Measurements from ENCODE around the gene MAP3K9.

- no peak for TF ChIP-seq POLR2A (IDR thresholded peaks at IDR 0.05)
- TF ChIP-seq, protein P1, sequence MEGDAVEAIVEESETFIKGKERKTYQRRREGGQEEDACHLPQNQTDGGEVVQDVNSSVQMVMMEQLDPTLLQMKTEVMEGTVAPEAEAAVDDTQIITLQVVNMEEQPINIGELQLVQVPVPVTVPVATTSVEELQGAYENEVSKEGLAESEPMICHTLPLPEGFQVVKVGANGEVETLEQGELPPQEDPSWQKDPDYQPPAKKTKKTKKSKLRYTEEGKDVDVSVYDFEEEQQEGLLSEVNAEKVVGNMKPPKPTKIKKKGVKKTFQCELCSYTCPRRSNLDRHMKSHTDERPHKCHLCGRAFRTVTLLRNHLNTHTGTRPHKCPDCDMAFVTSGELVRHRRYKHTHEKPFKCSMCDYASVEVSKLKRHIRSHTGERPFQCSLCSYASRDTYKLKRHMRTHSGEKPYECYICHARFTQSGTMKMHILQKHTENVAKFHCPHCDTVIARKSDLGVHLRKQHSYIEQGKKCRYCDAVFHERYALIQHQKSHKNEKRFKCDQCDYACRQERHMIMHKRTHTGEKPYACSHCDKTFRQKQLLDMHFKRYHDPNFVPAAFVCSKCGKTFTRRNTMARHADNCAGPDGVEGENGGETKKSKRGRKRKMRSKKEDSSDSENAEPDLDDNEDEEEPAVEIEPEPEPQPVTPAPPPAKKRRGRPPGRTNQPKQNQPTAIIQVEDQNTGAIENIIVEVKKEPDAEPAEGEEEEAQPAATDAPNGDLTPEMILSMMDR (IDR thresholded peaks at IDR 0.05), result no peak
Measured at GRCh38 chr14:70782361-70782760, 27.0 kb downstream of the MAP3K9 start.
